HL-60 (cell line): Measurements from ENCODE around the gene MYH10.

Experiments
- DNase-seq, 2 experiments: peaks; one replicate each; pipeline ENCODE4 v3.0.0-alpha.2; 2010 to 2020; ENCODE audit warnings: low read depth in 1 of 2, low spot score in 1 of 2
- H3K27ac ChIP-seq: fragments of 250-450 bp; sonication (Bioruptor Pico); replicated peaks from 2 replicates; pipeline ENCODE4 v1.5.1; 2020; ENCODE audit warnings: mild to moderate bottlenecking, moderate library complexity
- H3K27me3 ChIP-seq: fragments of 250-450 bp; sonication (Bioruptor Pico); 2 replicates; pipeline ENCODE4 v1.5.1; 2021; ENCODE audit warnings: mild to moderate bottlenecking, moderate library complexity; ENCODE audit not compliant: insufficient read depth, poor library complexity, severe bottlenecking
- H3K4me3 ChIP-seq: replicated peaks from 2 replicates; pipeline ENCODE4 v1.5.1; 2011; ENCODE audit warnings: mild to moderate bottlenecking, control low read depth, low read length; ENCODE audit not compliant: insufficient read depth
- CTCF ChIP-seq: IDR thresholded peaks from one replicate; pipeline ENCODE4 v1.5.1; 2011; ENCODE audit warnings: low read length, control low read depth, inconsistent platforms; ENCODE audit not compliant: insufficient read depth
- GABPA ChIP-seq: IDR thresholded peaks from 2 replicates; pipeline ENCODE4 v1.6.1; 2012; ENCODE audit warnings: low read depth
- POLR2AphosphoS5 ChIP-seq: IDR thresholded peaks from 2 replicates; pipeline ENCODE4 v1.6.1; 2012; ENCODE audit warnings: low read depth
- REST ChIP-seq: IDR thresholded peaks from 2 replicates; pipeline ENCODE4 v1.6.1; 2012; ENCODE audit warnings: low read depth; ENCODE audit not compliant: insufficient replicate concordance
- SPI1 ChIP-seq: IDR thresholded peaks from 2 replicates; pipeline ENCODE4 v1.6.1; 2012; ENCODE audit warnings: low read depth, mild to moderate bottlenecking, borderline replicate concordance
- long read RNA-seq: library from polyadenylated mRNA; unstranded; transcript quantifications from one replicate; pipeline ENCODE4 v2.0.0, GENCODE V29; 2020

MYH10 gene
- long read RNA-seq, partial matches to known transcripts = 94 of 106 reads
- long read RNA-seq, other reads (novel, unspliced or antisense) = 12 of 106 reads

GRCh38 chr17:8630227-8630801 is at the start of gene MYH10:
TSS of gene MYH10 (minus strand) at chr17:8630725. CDS start at chr17:8623246, 7,479 bp downstream.
- peak within 1 kb of the TSS; percentile 53 for H3K4me3 ChIP-seq
- TF ChIP-seq GABPA (no peak), POLR2AphosphoS5 (no peak), CTCF (no peak), REST (no peak), SPI1 (no peak)
- no peak within 1 kb of the TSS for H3K27ac ChIP-seq
- no peak for DNase-seq
- peaks cover 13% of the 10 kb centered on the region for H3K27me3 ChIP-seq

GRCh38 chr17:8679126-8679525 is 48.6 kb upstream of the MYH10 start:
- H3K27ac ChIP-seq = no peak overlapping the region
- DNase-seq = no peak
- H3K27me3 ChIP-seq = no peaks in the 10 kb centered on the region
- TF ChIP-seq GABPA = no peak
- TF ChIP-seq CTCF = no peak
- H3K4me3 ChIP-seq = no peak overlapping the region

- no peaks in the 10 kb centered on the region for H3K27me3 ChIP-seq
- no peak overlapping the region for H3K4me3 ChIP-seq
- TF ChIP-seq CTCF (no peak), SPI1 (no peak), REST (no peak), GABPA (no peak), POLR2AphosphoS5 (no peak)
- no peak overlapping the region for H3K27ac ChIP-seq
- DNase-seq = no peak
Observed at GRCh38 chr17:8675306-8675705, 44.8 kb upstream of the MYH10 start.
